Transverse colon (tissue), 4 donors: Measurements from ENCODE around the gene TGM1. TPM values are rescaled to one million over a fixed set of nuclear protein-coding genes. Genes with fewer than 3 reads are reported as not detected.

ENCODE experiments used
- DNase-seq: peaks from one replicate; pipeline ENCODE4 v3.0.0-alpha.2; 2019
- H3K27ac ChIP-seq, 4 donors: fragments of 200-600 bp; sonication (generic); 2 replicates each; pipeline ENCODE4 v1.5.1; 2016 to 2018; ENCODE audit warnings: inconsistent platforms in 4 of 4
- H3K27me3 ChIP-seq: fragments of 200-600 bp; sonication (generic); 2 replicates; pipeline ENCODE4 v1.5.1; 2017; ENCODE audit warnings: inconsistent platforms
- H3K36me3 ChIP-seq, 4 donors: fragments of 200-600 bp; sonication (generic); 2 replicates each; pipeline ENCODE4 v1.5.1; 2017 to 2019; ENCODE audit warnings: inconsistent platforms in 4 of 4
- H3K4me1 ChIP-seq, 4 donors: fragments of 200-600 bp; sonication (generic); 2 replicates each; pipeline ENCODE4 v1.5.1; 2017 to 2020; ENCODE audit warnings: inconsistent platforms in 4 of 4
- H3K4me3 ChIP-seq, 4 donors: fragments of 200-600 bp; sonication (generic); 1 replicate in 1 of 4; 2 replicates in 3 of 4; pipeline versions ENCODE4 v1.5.1 to v1.6.1; 2017 to 2019; ENCODE audit warnings: inconsistent platforms in 4 of 4
- H3K9me3 ChIP-seq, 2 donors: fragments of 200-600 bp; sonication (generic); 2 replicates each; pipeline ENCODE4 v1.5.1; 2017 to 2019; ENCODE audit warnings: inconsistent platforms in 2 of 2
- EP300 ChIP-seq: sonication (generic); formaldehyde crosslinking; IDR thresholded peaks from one replicate; pipeline ENCODE4 v1.6.1; 2017; ENCODE audit warnings: antibody characterized with exemption, low read depth
- POLR2A ChIP-seq: fragments of 450-650 bp; IDR thresholded peaks from one replicate; pipeline ENCODE4 v1.6.1; 2016; ENCODE audit warnings: antibody characterized with exemption, mild to moderate bottlenecking, moderate library complexity
- POLR2AphosphoS5 ChIP-seq, 3 donors: sonication (generic); formaldehyde crosslinking; IDR thresholded peaks; one replicate each; pipeline ENCODE4 v1.6.1; 2016; ENCODE audit warnings: antibody characterized with exemption in 3 of 3
- WGBS, 2 donors: methylation state at CpG; one replicate each; pipeline ENCODE4 v1.1.5; 2018; ENCODE audit warnings: low coverage in 1 of 2; 5-methylcytosine and 5-hydroxymethylcytosine counted together
- in situ Hi-C, 4 donors: fragments of 200-750 bp; cut with MboI; loops; one replicate each; pipeline versions ENCODE4 v1.15.0 to v1.15.1; 2017; ENCODE audit warnings: low sequenced_read_pairs in 3 of 4, low pct_ligation_motif_present in 1 of 4, low pct_unique_long_range_greater_than_20kb in 1 of 4
- intact Hi-C: fragments of 100-400 bp; cut with DNase I; formaldehyde crosslinking; loops from one replicate; pipeline ENCODE4 v1.15.1; 2023; ENCODE audit warnings: low total_unique reads
- total RNA-seq, 4 donors: library from RNA; depleted of rRNA; stranded (reverse); fragments of >200 nt; gene quantifications; one replicate each; pipeline ENCODE4 v1.1.0, GENCODE V29; 2016
- TF ChIP-seq, protein P1 (sequence below), 5 experiments: fragments of 200-600 bp in 3 of 5; fragments of 450-650 bp in 2 of 5; sonication (generic) in 3 of 5; IDR thresholded peaks; 1 replicate in 2 of 5; 2 replicates in 3 of 5; pipeline ENCODE4 v1.5.1; 2016 to 2017; ENCODE audit warnings: antibody characterized with exemption in 5 of 5, inconsistent platforms in 3 of 5, mild to moderate bottlenecking in 2 of 5, moderate library complexity in 1 of 5

TGM1 gene
- total RNA-seq, 4 donors from 2014 or later, result 1.4 to 96.5 (median 2.2) TPM; not detected in 1

DNA sequence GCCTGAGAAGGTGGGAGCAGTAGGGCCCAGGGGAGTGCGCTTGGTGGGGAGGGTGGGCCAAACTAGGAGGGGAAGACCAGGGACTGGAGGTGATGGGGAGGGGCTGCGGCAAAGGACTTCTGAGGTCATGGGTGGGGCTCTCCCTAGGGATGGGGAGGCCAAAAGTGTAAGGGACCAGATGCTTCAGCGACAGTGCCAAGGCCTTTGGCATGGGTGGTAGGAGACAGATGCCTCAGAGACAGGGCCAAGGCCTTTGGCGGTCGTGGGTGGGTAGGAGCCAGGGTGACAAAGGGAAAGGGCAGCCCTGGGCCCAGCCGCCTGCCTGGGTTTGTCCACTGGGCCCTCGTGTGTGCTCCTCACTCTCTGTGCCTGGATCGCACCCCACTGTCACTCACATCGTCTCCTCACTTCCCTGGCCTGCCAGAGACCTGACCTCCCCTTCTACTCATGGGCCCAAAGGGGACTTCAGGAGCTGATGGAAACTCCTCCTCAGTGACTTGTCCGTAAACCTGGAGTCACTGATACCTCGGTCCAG, 21.6 kb upstream of the TGM1 start:
- 83 to 100% methylated on average over 1 to 11 of the region's 11 CpGs for WGBS, 2 donors
- Histone ChIP-seq H3K27me3 (no peaks in the 10 kb centered on the region), H3K4me3 (no peak overlapping the region), H3K4me1 (no peaks in the 10 kb centered on the region), H3K27ac (no peak overlapping the region), H3K36me3 (peaks cover 0 to 2% (median 0%) of the 10 kb centered on the region in 4 donors), H3K9me3 (no peaks in the 10 kb centered on the region)
- no peak for DNase-seq
- in situ Hi-C loops, result no loop called here
- intact Hi-C loops, result no loop called here
- TF ChIP-seq EP300, result no peak
- no peak for TF ChIP-seq POLR2A
- TF ChIP-seq POLR2AphosphoS5 (IDR thresholded peaks at IDR 0.05), result no peak
- TF ChIP-seq, protein P1, sequence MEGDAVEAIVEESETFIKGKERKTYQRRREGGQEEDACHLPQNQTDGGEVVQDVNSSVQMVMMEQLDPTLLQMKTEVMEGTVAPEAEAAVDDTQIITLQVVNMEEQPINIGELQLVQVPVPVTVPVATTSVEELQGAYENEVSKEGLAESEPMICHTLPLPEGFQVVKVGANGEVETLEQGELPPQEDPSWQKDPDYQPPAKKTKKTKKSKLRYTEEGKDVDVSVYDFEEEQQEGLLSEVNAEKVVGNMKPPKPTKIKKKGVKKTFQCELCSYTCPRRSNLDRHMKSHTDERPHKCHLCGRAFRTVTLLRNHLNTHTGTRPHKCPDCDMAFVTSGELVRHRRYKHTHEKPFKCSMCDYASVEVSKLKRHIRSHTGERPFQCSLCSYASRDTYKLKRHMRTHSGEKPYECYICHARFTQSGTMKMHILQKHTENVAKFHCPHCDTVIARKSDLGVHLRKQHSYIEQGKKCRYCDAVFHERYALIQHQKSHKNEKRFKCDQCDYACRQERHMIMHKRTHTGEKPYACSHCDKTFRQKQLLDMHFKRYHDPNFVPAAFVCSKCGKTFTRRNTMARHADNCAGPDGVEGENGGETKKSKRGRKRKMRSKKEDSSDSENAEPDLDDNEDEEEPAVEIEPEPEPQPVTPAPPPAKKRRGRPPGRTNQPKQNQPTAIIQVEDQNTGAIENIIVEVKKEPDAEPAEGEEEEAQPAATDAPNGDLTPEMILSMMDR (IDR thresholded peaks at IDR 0.05), result no peak

DNA sequence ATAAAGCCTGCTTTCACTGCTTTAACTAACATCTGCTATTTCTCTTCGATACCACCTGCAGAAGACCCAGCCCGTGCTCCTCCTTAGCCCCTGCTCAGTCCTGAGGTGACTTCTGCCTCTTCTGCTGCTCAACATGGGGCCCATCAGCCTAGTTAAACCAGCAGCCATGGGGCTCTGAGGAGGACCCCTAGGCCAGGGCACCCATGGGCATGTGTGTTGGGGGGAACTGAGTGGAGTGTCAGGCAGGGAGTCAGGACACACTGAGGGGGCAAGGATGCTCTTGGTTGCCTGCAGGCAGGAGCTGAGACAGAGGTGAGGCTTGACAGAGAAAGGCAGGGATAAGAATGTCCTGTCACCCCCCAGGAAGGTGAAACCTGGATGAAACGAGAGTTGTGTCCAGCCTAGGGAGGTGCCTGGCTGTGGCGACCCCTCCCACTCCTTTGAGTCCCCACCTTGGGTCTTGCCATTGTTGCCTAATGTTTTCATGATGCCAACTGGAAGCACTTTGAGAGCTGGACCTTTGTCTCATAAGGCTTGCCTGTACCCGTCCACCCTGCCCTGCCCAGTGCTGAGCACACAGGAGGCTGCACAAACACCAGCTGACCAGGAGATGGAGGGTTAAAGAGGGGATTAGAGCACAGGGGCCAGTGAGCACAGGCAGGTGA, 21.0 kb upstream of the TGM1 start:
- no peak for TF ChIP-seq EP300
- TF ChIP-seq POLR2A, result no peak
- TF ChIP-seq POLR2AphosphoS5 (IDR thresholded peaks at IDR 0.05), result no peak
- TF ChIP-seq, protein P1 (IDR thresholded peaks at IDR 0.05), result no peak
- intact Hi-C loops (no loop called here), in situ Hi-C loops (no loop called here)
- 91% methylated on average over 5 of the region's 5 CpGs; no CpG with 5 or more reads in 1 of the 2 donors for WGBS, 2 donors
- no peaks in the 10 kb centered on the region for H3K36me3 ChIP-seq
- H3K4me3 ChIP-seq, result no peak overlapping the region
- no peak for DNase-seq
- H3K4me1 ChIP-seq, result no peaks in the 10 kb centered on the region
- no peaks in the 10 kb centered on the region for H3K27me3 ChIP-seq
- no peak overlapping the region for H3K27ac ChIP-seq
- no peaks in the 10 kb centered on the region for H3K9me3 ChIP-seq

DNA sequence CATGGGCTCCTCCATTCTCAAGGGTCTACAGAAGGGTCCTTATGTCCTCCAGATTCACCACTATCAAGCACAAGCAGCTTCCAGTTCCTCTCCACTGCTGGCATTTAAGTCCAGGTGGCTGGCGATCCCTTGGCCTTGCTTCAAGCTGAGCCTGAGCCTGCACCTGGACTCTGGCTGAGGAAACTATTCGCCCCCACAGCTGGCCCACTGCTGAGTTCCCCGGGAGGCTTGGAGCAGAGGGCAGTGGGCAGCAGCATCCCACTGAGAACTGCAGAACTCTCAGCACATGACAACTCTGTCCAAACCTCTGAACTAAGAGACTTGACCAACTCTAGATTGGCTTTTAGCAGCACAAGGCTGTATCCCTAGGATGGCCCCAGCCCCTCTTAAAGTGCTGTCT, 19.8 kb upstream of the TGM1 start:
- intact Hi-C loops (no loop called here), in situ Hi-C loops (no loop called here)
- H3K27me3 ChIP-seq, result no peaks in the 10 kb centered on the region
- H3K4me1 ChIP-seq, result no peaks in the 10 kb centered on the region
- H3K27ac ChIP-seq, result no peak overlapping the region
- H3K4me3 ChIP-seq, result no peak overlapping the region
- H3K36me3 ChIP-seq, result no peaks in the 10 kb centered on the region
- no peaks in the 10 kb centered on the region for H3K9me3 ChIP-seq
- TF ChIP-seq, protein P1 (IDR thresholded peaks at IDR 0.05), result no peak
- TF ChIP-seq EP300 (no peak), POLR2A (no peak), POLR2AphosphoS5 (IDR thresholded peaks at IDR 0.05) (no peak)
- DNase-seq, result no peak
- WGBS, 2 donors, result 94% methylated on average over 3 of the region's 3 CpGs; no CpG with 5 or more reads in 1 of the 2 donors

DNA sequence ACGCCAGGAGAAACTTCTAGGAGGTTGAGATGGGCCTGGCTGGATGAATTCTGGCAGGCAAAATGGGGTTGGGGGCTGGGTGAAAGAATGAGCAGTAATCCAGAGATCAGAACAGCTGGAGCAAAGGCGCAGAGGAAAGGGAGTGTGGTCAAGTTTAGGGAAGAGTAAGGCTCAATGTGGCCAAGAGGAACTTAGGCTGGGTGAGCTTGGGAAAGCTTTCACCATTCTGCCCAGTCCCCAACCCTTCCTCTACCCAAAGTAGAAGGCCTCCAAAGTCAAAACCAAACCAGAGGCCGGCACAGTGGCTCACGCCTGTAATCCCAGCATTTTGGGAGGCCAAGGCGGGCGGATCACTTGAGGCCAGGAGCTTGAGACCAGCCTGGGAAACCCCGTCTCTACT, 18.7 kb upstream of the TGM1 start:
- 79 to 92% methylated on average over 2 to 7 of the region's 7 CpGs for WGBS, 2 donors
- no peaks in the 10 kb centered on the region for H3K27me3 ChIP-seq
- intact Hi-C loops (no loop called here), in situ Hi-C loops (no loop called here)
- no peak overlapping the region for H3K27ac ChIP-seq
- no peak overlapping the region for H3K4me3 ChIP-seq
- no peaks in the 10 kb centered on the region for H3K36me3 ChIP-seq
- TF ChIP-seq EP300 (no peak), POLR2AphosphoS5 (IDR thresholded peaks at IDR 0.05) (no peak), POLR2A (no peak)
- TF ChIP-seq, protein P1 (IDR thresholded peaks at IDR 0.05), result no peak
- H3K4me1 ChIP-seq, result no peaks in the 10 kb centered on the region
- no peak for DNase-seq
- H3K9me3 ChIP-seq, result no peaks in the 10 kb centered on the region
